Stimulated activated CD8-positive, alpha-beta memory T cell treated with anti-CD3 and anti-CD28 coated beads, Interleukin-12 subunit alpha, Interleukin-12 subunit beta, amount 100 ng/mL, for 24 hours (primary cell): Measurements from ENCODE around the gene TRAM1L1.

ENCODE experiments used
- DNase-seq: peaks from one replicate; pipeline ENCODE4 v3.0.0-alpha.2; 2020; ENCODE audit errors: extremely low read depth

Gene TRAM1L1

GRCh38 chr4:117084866-117085701, at the start of gene TRAM1L1:
TSS of gene TRAM1L1 (minus strand) at chr4:117085576. CDS start at chr4:117085393, 183 bp downstream.
- no peak for DNase-seq

GRCh38 chr4:117134386-117134785, 49.0 kb upstream of the TRAM1L1 start:
- no peak for DNase-seq

GRCh38 chr4:117096886-117097285, 11.5 kb upstream of the TRAM1L1 start:
- no peak for DNase-seq

GRCh38 chr4:117096462-117096861, 11.1 kb upstream of the TRAM1L1 start:
- DNase-seq: no peak

- no peak for DNase-seq
These were observed 8.2 kb upstream of the TRAM1L1 start for GRCh38 chr4:117093571-117093970.

GRCh38 chr4:117077760-117078159, 7.6 kb downstream of the TRAM1L1 start:
- DNase-seq: no peak

GRCh38 chr4:117068120-117068519, 17.3 kb downstream of the TRAM1L1 start:
- DNase-seq: no peak

- DNase-seq: no peak
These were observed 21.2 kb downstream of the TRAM1L1 start for GRCh38 chr4:117063961-117064696.

- no peak for DNase-seq
These were observed 42.4 kb downstream of the TRAM1L1 start for GRCh38 chr4:117042962-117043361.
